Type B pancreatic cell (in vitro differentiated cells): ENCODE data around the gene SRGAP1. TPM values are rescaled to one million over a fixed set of nuclear protein-coding genes. Genes with fewer than 3 reads are reported as not detected.
A peak's percentile ranks its signal among the peaks of the same experiment; 100 is the strongest.
"Not testable (repeated sequence)": the region's sequence is repeated elsewhere in the genome, so short reads cannot be mapped to it uniquely, and the experiment has no call there.

ENCODE experiments used
- DNase-seq: peaks from one replicate; pipeline ENCODE4 v3.0.0; 2021; ENCODE audit warnings: mixed read lengths; ENCODE audit not compliant: unreplicated experiment; ENCODE audit errors: extremely low spot score
- H3K27ac Mint-ChIP-seq: 2 replicates; pipeline ENCODE4 v1.8.0; 2021; ENCODE audit warnings: mild to moderate bottlenecking, mixed read lengths
- H3K27me3 Mint-ChIP-seq: 2 replicates; pipeline ENCODE4 v1.8.0; 2021; ENCODE audit warnings: mixed read lengths
- H3K36me3 Mint-ChIP-seq: 2 replicates; pipeline ENCODE4 v1.8.0; 2021; ENCODE audit warnings: mixed read lengths
- H3K4me1 Mint-ChIP-seq: one replicate; pipeline ENCODE4 v1.8.0; 2021; ENCODE audit warnings: mixed read lengths; ENCODE audit not compliant: unreplicated experiment
- H3K4me3 Mint-ChIP-seq: 2 replicates; pipeline ENCODE4 v1.8.0; 2021; ENCODE audit warnings: mild to moderate bottlenecking, mixed read lengths
- H3K9me3 Mint-ChIP-seq: 2 replicates; pipeline ENCODE4 v1.8.0; 2021; ENCODE audit warnings: mixed read lengths
- CTCF ChIP-seq: fragments of 200-600 bp; sonication (generic); conservative IDR thresholded peaks from 2 replicates; pipeline ENCODE4 v1.5.0; 2021; ENCODE audit warnings: antibody characterized with exemption, mild to moderate bottlenecking
- total RNA-seq: library from RNA; stranded (reverse); gene quantifications from 2 replicates; pipeline ENCODE4 v1.2.1, GENCODE V29; 2021; ENCODE audit warnings: low replicate concordance

Gene SRGAP1
- total RNA-seq, 1 donor from 2014 or later, result 14.9 TPM

- Mint-ChIP-seq H3K36me3 (peaks cover 6% of the 10 kb centered on the region), H3K27me3 (no peaks in the 10 kb centered on the region), H3K9me3 (peaks cover 4% of the 10 kb centered on the region), H3K4me3 (no peak overlapping the region), H3K4me1 (peaks cover 4% of the 10 kb centered on the region), H3K27ac (no peak overlapping the region)
- TF ChIP-seq CTCF, result no peak
- DNase-seq, result no peak
Observed at GRCh38 chr12:64030155-64030554, 185.7 kb downstream of the SRGAP1 start.

- not testable (repeated sequence) for H3K27ac Mint-ChIP-seq, H3K9me3 Mint-ChIP-seq, H3K27me3 Mint-ChIP-seq, H3K36me3 Mint-ChIP-seq, H3K4me3 Mint-ChIP-seq, DNase-seq
- H3K4me1 Mint-ChIP-seq, result peaks cover 11% of the 10 kb centered on the region
Observed at GRCh38 chr12:64034056-64034455, 189.6 kb downstream of the SRGAP1 start.

GRCh38 chr12:64034901-64035576, 190.5 kb downstream of the SRGAP1 start:
- no peak overlapping the region for H3K4me3 Mint-ChIP-seq
- DNase-seq, result no peak
- H3K36me3 Mint-ChIP-seq, result peaks cover 6% of the 10 kb centered on the region
- no peak for TF ChIP-seq CTCF
- no peaks in the 10 kb centered on the region for H3K27me3 Mint-ChIP-seq
- peaks cover 4% of the 10 kb centered on the region for H3K9me3 Mint-ChIP-seq
- H3K27ac Mint-ChIP-seq, result no peak overlapping the region
- peaks cover 15% of the 10 kb centered on the region for H3K4me1 Mint-ChIP-seq

- H3K36me3 Mint-ChIP-seq, result peaks cover 6% of the 10 kb centered on the region
Observed at GRCh38 chr12:64036414-64036813, 191.9 kb downstream of the SRGAP1 start.

GRCh38 chr12:64039281-64039871, 194.9 kb downstream of the SRGAP1 start:
- H3K27me3 Mint-ChIP-seq, result no peaks in the 10 kb centered on the region

More at GRCh38 chr12:64036414-64036813, 191.9 kb downstream of the SRGAP1 start:
- TF ChIP-seq CTCF, result no peak
- DNase-seq, result no peak
- Mint-ChIP-seq H3K27me3 (no peaks in the 10 kb centered on the region), H3K4me3 (no peak overlapping the region), H3K27ac (no peak overlapping the region), H3K4me1 (peaks cover 15% of the 10 kb centered on the region), H3K9me3 (peaks cover 4% of the 10 kb centered on the region)

More at GRCh38 chr12:64039281-64039871, 194.9 kb downstream of the SRGAP1 start:
- peaks cover 21% of the 10 kb centered on the region for H3K4me1 Mint-ChIP-seq
- DNase-seq, result no peak
- H3K36me3 Mint-ChIP-seq, result peaks cover 2% of the 10 kb centered on the region
- H3K27ac Mint-ChIP-seq, result peak overlapping the region; percentile 33
- H3K9me3 Mint-ChIP-seq, result no peaks in the 10 kb centered on the region
- TF ChIP-seq CTCF, result no peak
- H3K4me3 Mint-ChIP-seq, result peak overlapping the region; percentile 42
